GM12878 (cell line): ENCODE measurements around the gene IFT172.

Source experiments
- EZH2 ChIP-seq: IDR thresholded peaks from 2 replicates; pipeline ENCODE4 v1.6.1; 2012; ENCODE audit warnings: low read depth, mild to moderate bottlenecking, control low read depth, inconsistent platforms, low read length, borderline replicate concordance; ENCODE audit not compliant: control insufficient read depth
- FOXM1 ChIP-seq: IDR thresholded peaks from 2 replicates; pipeline ENCODE4 v1.6.1; 2012; ENCODE audit warnings: low read depth, mild to moderate bottlenecking, inconsistent platforms, low read length, moderate library complexity
- NR2C1 ChIP-seq: fragments of 450-650 bp; IDR thresholded peaks from 2 replicates; pipeline ENCODE4 v1.6.1; 2017; ENCODE audit warnings: antibody characterized with exemption, mild to moderate bottlenecking, moderate library complexity
- RAD51 ChIP-seq: fragments of 450-650 bp; IDR thresholded peaks from 2 replicates; pipeline ENCODE4 v1.6.1; 2016; ENCODE audit warnings: moderate library complexity, mild to moderate bottlenecking, inconsistent platforms
- YY1 ChIP-seq: IDR thresholded peaks from 2 replicates; pipeline ENCODE4 v1.6.1; 2011; ENCODE audit warnings: low read depth, mild to moderate bottlenecking, low read length
- TF ChIP-seq, protein P1 (sequence below), 3 experiments: IDR thresholded peaks in 2 of 3; conservative IDR thresholded peaks in 1 of 3; 2 replicates each; pipeline ENCODE4 v1.5.1; 2011; ENCODE audit warnings: low read depth in 3 of 3, low read length in 3 of 3, mild to moderate bottlenecking in 3 of 3, control low read depth in 2 of 3, moderate library complexity in 2 of 3, inconsistent platforms in 1 of 3, mixed read lengths in 1 of 3; ENCODE audit not compliant: control insufficient read depth in 2 of 3, insufficient read depth in 1 of 3; ENCODE audit errors: extremely low read depth in 1 of 3
- TF ChIP-seq, protein P2 (sequence below): IDR thresholded peaks from 2 replicates; pipeline ENCODE4 v1.6.1; 2012; ENCODE audit warnings: improper control_type of control experiment, low read depth, low read length; ENCODE audit not compliant: insufficient replicate concordance
- TF ChIP-seq, protein P3 (sequence below): IDR thresholded peaks from 2 replicates; pipeline ENCODE4 v1.6.1; 2011; ENCODE audit warnings: mild to moderate bottlenecking, low read depth, low read length, moderate library complexity; ENCODE audit not compliant: insufficient replicate concordance

DNA sequence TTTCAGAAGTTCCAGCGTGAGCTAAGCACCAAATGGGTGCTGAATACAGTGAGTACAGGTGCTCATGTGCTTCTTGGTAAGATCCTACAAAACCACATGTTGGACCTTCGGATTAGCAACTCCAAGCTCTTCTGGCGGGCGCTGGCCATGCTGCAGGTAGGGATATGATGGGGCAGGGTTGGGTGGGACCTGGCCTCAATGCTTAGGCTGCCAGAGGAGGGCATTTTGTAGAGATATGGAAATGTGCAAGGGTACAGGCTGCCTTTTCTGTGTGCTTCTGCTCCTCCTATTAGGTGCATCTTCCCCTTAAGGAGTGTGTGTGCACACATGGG, 29.2 kb upstream of the IFT172 start:
- TF ChIP-seq, protein P1, sequence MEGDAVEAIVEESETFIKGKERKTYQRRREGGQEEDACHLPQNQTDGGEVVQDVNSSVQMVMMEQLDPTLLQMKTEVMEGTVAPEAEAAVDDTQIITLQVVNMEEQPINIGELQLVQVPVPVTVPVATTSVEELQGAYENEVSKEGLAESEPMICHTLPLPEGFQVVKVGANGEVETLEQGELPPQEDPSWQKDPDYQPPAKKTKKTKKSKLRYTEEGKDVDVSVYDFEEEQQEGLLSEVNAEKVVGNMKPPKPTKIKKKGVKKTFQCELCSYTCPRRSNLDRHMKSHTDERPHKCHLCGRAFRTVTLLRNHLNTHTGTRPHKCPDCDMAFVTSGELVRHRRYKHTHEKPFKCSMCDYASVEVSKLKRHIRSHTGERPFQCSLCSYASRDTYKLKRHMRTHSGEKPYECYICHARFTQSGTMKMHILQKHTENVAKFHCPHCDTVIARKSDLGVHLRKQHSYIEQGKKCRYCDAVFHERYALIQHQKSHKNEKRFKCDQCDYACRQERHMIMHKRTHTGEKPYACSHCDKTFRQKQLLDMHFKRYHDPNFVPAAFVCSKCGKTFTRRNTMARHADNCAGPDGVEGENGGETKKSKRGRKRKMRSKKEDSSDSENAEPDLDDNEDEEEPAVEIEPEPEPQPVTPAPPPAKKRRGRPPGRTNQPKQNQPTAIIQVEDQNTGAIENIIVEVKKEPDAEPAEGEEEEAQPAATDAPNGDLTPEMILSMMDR (IDR thresholded peaks at IDR 0.05 in 2 of 3, conservative IDR thresholded peaks at IDR 0.05 in 1 of 3; ENCODE audit: control insufficient read depth in 2 of 3, extremely low read depth in 1 of 3, insufficient read depth in 1 of 3, low read depth in 3 of 3, low read length in 3 of 3): no peak
- no peak for TF ChIP-seq FOXM1
- TF ChIP-seq, protein P2, sequence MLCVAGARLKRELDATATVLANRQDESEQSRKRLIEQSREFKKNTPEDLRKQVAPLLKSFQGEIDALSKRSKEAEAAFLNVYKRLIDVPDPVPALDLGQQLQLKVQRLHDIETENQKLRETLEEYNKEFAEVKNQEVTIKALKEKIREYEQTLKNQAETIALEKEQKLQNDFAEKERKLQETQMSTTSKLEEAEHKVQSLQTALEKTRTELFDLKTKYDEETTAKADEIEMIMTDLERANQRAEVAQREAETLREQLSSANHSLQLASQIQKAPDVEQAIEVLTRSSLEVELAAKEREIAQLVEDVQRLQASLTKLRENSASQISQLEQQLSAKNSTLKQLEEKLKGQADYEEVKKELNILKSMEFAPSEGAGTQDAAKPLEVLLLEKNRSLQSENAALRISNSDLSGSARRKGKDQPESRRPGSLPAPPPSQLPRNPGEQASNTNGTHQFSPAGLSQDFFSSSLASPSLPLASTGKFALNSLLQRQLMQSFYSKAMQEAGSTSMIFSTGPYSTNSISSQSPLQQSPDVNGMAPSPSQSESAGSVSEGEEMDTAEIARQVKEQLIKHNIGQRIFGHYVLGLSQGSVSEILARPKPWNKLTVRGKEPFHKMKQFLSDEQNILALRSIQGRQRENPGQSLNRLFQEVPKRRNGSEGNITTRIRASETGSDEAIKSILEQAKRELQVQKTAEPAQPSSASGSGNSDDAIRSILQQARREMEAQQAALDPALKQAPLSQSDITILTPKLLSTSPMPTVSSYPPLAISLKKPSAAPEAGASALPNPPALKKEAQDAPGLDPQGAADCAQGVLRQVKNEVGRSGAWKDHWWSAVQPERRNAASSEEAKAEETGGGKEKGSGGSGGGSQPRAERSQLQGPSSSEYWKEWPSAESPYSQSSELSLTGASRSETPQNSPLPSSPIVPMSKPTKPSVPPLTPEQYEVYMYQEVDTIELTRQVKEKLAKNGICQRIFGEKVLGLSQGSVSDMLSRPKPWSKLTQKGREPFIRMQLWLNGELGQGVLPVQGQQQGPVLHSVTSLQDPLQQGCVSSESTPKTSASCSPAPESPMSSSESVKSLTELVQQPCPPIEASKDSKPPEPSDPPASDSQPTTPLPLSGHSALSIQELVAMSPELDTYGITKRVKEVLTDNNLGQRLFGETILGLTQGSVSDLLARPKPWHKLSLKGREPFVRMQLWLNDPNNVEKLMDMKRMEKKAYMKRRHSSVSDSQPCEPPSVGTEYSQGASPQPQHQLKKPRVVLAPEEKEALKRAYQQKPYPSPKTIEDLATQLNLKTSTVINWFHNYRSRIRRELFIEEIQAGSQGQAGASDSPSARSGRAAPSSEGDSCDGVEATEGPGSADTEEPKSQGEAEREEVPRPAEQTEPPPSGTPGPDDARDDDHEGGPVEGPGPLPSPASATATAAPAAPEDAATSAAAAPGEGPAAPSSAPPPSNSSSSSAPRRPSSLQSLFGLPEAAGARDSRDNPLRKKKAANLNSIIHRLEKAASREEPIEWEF: no peak
- no peak for TF ChIP-seq YY1
- TF ChIP-seq RAD51: no peak
- no peak for TF ChIP-seq NR2C1
- no peak for TF ChIP-seq EZH2
- TF ChIP-seq, protein P3, sequence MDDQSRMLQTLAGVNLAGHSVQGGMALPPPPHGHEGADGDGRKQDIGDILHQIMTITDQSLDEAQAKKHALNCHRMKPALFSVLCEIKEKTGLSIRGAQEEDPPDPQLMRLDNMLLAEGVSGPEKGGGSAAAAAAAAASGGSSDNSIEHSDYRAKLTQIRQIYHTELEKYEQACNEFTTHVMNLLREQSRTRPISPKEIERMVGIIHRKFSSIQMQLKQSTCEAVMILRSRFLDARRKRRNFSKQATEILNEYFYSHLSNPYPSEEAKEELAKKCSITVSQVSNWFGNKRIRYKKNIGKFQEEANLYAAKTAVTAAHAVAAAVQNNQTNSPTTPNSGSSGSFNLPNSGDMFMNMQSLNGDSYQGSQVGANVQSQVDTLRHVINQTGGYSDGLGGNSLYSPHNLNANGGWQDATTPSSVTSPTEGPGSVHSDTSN: no peak
